Peyer's patch (tissue), 4 donors: ENCODE measurements around the gene PNO1. TPM values are rescaled to one million over a fixed set of nuclear protein-coding genes. Genes with fewer than 3 reads are reported as not detected.
"Not testable (repeated sequence)": the region's sequence is repeated elsewhere in the genome, so short reads cannot be mapped to it uniquely, and the experiment has no call there.

Experiments
- DNase-seq, 3 donors: peaks; one replicate each; pipeline ENCODE4 v3.0.0-alpha.2; 2017 to 2019
- H3K27ac ChIP-seq, 4 donors: fragments of 200-600 bp; sonication (generic); one replicate each; pipeline ENCODE4 v1.5.1; 2016 to 2019
- H3K27me3 ChIP-seq, 2 donors: fragments of 200-600 bp; sonication (generic); one replicate each; pipeline ENCODE4 v1.5.1; 2019
- H3K36me3 ChIP-seq, 3 donors: fragments of 200-600 bp; sonication (generic); one replicate each; pipeline ENCODE4 v1.5.1; 2016 to 2019
- H3K4me1 ChIP-seq, 4 donors: fragments of 200-600 bp; sonication (generic); one replicate each; pipeline ENCODE4 v1.5.1; 2016 to 2019
- H3K4me3 ChIP-seq, 4 donors: fragments of 200-600 bp; sonication (generic); 1 replicate in 3 of 4; 2 replicates in 1 of 4; pipeline ENCODE4 v1.5.1; 2016 to 2019; ENCODE audit warnings: mild to moderate bottlenecking in 1 of 4
- H3K9me3 ChIP-seq, 4 donors: fragments of 200-600 bp; sonication (generic); one replicate each; pipeline ENCODE4 v1.5.1; 2016 to 2019; ENCODE audit warnings: mild to moderate bottlenecking in 1 of 4
- CTCF ChIP-seq, 6 experiments: fragments of 450-650 bp in 4 of 6; fragments of 200-600 bp in 2 of 6; sonication (generic) in 1 of 6; IDR thresholded peaks; one replicate each; pipeline ENCODE4 v1.5.1; 2017 to 2019; ENCODE audit warnings: antibody characterized with exemption in 6 of 6, mild to moderate bottlenecking in 3 of 6, moderate library complexity in 1 of 6
- POLR2A ChIP-seq, 2 donors: fragments of 450-650 bp; IDR thresholded peaks; one replicate each; pipeline ENCODE4 v1.5.1; 2017; ENCODE audit warnings: antibody characterized with exemption in 2 of 2, mild to moderate bottlenecking in 2 of 2, moderate library complexity in 2 of 2
- total RNA-seq, 4 donors: library from RNA; depleted of rRNA; stranded (reverse); fragments of >200 nt; gene quantifications; one replicate each; pipeline ENCODE4 v1.1.0, GENCODE V29; 2016

PNO1 gene
- 10 to 100 TPM in 1 of 4 donors, 1 to 10 TPM in 3; 4.9 to 14.9 (median 5.7) TPM for total RNA-seq

- peak within 1 kb of the TSS; percentile 67 to 92 (median 86) for H3K4me3 ChIP-seq
- no peaks in the 10 kb centered on the region for H3K9me3 ChIP-seq
- peak within 1 kb of the TSS; percentile 84 to 92 (median 86) for H3K27ac ChIP-seq
- H3K27me3 ChIP-seq = no peaks in the 10 kb centered on the region
- peak in 1 of 2 donors; percentile 25 for TF ChIP-seq POLR2A (IDR thresholded peaks at IDR 0.05)
- peak in 1 of 6 experiments; percentile 7 for TF ChIP-seq CTCF (IDR thresholded peaks at IDR 0.05)
- H3K36me3 ChIP-seq = peaks cover 0 to 17% (median 0%) of the 10 kb centered on the region in 3 donors
- peaks cover 0 to 17% (median 0%) of the 10 kb centered on the region in 4 donors for H3K4me1 ChIP-seq
- peak; percentile 95 to 98 (median 97) for DNase-seq
These were observed at the start of gene PNO1 for GRCh38 chr2:68157402-68158133. Gene PNO1, plus strand, starts transcription at chr2:68157888. Its CDS starts 47 bp downstream, at chr2:68157935.

GRCh38 chr2:68108120-68108519 is 49.6 kb upstream of the PNO1 start:
- no peaks in the 10 kb centered on the region for H3K9me3 ChIP-seq
- H3K4me1 ChIP-seq = no peaks in the 10 kb centered on the region
- no peak overlapping the region for H3K27ac ChIP-seq
- TF ChIP-seq CTCF (IDR thresholded peaks at IDR 0.05) (no peak), POLR2A (IDR thresholded peaks at IDR 0.05) (no peak)
- no peak for DNase-seq
- H3K36me3 ChIP-seq = no peaks in the 10 kb centered on the region
- H3K27me3 ChIP-seq = no peaks in the 10 kb centered on the region
- H3K4me3 ChIP-seq = no peak overlapping the region

GRCh38 chr2:68110102-68110501 is 47.6 kb upstream of the PNO1 start:
- no peak for TF ChIP-seq CTCF (IDR thresholded peaks at IDR 0.05)
- no peak for TF ChIP-seq POLR2A (IDR thresholded peaks at IDR 0.05)
- Histone ChIP-seq H3K27ac (no peak overlapping the region), H3K4me3 (no peak overlapping the region), H3K4me1 (no peaks in the 10 kb centered on the region), H3K27me3 (no peaks in the 10 kb centered on the region), H3K36me3 (no peaks in the 10 kb centered on the region), H3K9me3 (no peaks in the 10 kb centered on the region)
- DNase-seq = no peak

- DNase-seq = no peak
These were observed 41.7 kb upstream of the PNO1 start for GRCh38 chr2:68115965-68116364.

GRCh38 chr2:68117922-68118321 is 39.8 kb upstream of the PNO1 start:
- not testable (repeated sequence) for H3K9me3 ChIP-seq, H3K27me3 ChIP-seq, DNase-seq, H3K4me3 ChIP-seq, H3K4me1 ChIP-seq, H3K27ac ChIP-seq, H3K36me3 ChIP-seq

More at GRCh38 chr2:68115965-68116364, 41.7 kb upstream of the PNO1 start:
- H3K9me3 ChIP-seq = no peaks in the 10 kb centered on the region
- no peak for TF ChIP-seq POLR2A (IDR thresholded peaks at IDR 0.05)
- TF ChIP-seq CTCF (IDR thresholded peaks at IDR 0.05) = no peak
- H3K27me3 ChIP-seq = no peaks in the 10 kb centered on the region
- H3K4me3 ChIP-seq = no peak overlapping the region
- H3K36me3 ChIP-seq = no peaks in the 10 kb centered on the region
- H3K27ac ChIP-seq = no peak overlapping the region
- H3K4me1 ChIP-seq = peaks cover 0 to 3% (median 0%) of the 10 kb centered on the region in 4 donors

- TF ChIP-seq POLR2A (IDR thresholded peaks at IDR 0.05) = no peak
- no peak for TF ChIP-seq CTCF (IDR thresholded peaks at IDR 0.05)
- no peaks in the 10 kb centered on the region for H3K27me3 ChIP-seq
- no peaks in the 10 kb centered on the region for H3K9me3 ChIP-seq
- DNase-seq = no peak
- H3K4me1 ChIP-seq = peaks cover 0 to 3% (median 0%) of the 10 kb centered on the region in 4 donors
- peak overlapping the region in 2 of 4 donors; percentile 24 to 83 for H3K27ac ChIP-seq
- no peak overlapping the region for H3K4me3 ChIP-seq
- no peaks in the 10 kb centered on the region for H3K36me3 ChIP-seq
These were observed 38.9 kb upstream of the PNO1 start for GRCh38 chr2:68118816-68119215.
